ENCODE results near the gene NXPH4.
A peak's percentile ranks its signal among the peaks of the same experiment; 100 is the strongest.

NXPH4 gene

GRCh38 chr12:57170408-57170807 lies 46.2 kb upstream of the NXPH4 start:
- DNase-seq, result no peak
- Histone ChIP-seq H3K36me3 (no peaks in the 10 kb centered on the region; the same call in 1 of the 2 replicates), H3K27me3 (ENCODE audit: insufficient read depth, low read depth, severe bottlenecking) (no peaks in the 10 kb centered on the region), H3K27ac (no peak overlapping the region), H3K9me3 (ENCODE audit: severe bottlenecking) (no peaks in the 10 kb centered on the region), H3K4me3 (ENCODE audit: low read depth, low read length) (no peak overlapping the region)
- TF ChIP-seq CTCF (IDR thresholded peaks at IDR 0.05; ENCODE audit: low read depth, low read length), result no peak

GRCh38 chr12:57170927-57171326 lies 45.7 kb upstream of the NXPH4 start:
- Histone ChIP-seq H3K36me3 (no peaks in the 10 kb centered on the region; the same call in 1 of the 2 replicates), H3K27ac (no peak overlapping the region), H3K4me3 (ENCODE audit: low read depth, low read length) (no peak overlapping the region), H3K9me3 (ENCODE audit: severe bottlenecking) (no peaks in the 10 kb centered on the region), H3K27me3 (ENCODE audit: insufficient read depth, low read depth, severe bottlenecking) (no peaks in the 10 kb centered on the region)
- no peak for DNase-seq
- TF ChIP-seq CTCF (IDR thresholded peaks at IDR 0.05; ENCODE audit: low read depth, low read length), result no peak

DNA sequence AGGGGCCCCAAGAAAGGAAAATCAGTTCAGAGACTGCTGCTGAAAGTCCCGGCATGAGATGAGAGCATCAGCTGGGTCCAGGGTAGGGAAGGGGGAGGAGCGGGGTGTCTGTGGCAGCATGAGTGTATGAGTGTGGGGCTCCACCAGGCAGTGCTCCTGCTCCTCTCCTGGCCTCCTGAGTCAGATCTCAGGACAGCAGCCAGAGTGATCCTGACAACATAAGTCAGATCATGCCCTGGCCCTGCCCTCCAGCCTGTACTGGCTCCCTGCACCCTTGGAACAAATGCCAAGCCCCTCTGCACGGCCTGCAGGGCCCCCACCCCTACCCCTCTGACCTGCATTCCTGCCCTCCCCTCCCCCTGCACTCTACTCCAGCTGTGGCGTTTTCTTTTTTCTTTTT lies 44.9 kb upstream of the NXPH4 start:
- DNase-seq, result no peak
- no peaks in the 10 kb centered on the region for H3K9me3 ChIP-seq (ENCODE audit: severe bottlenecking)
- H3K27ac ChIP-seq, result no peak overlapping the region
- H3K36me3 ChIP-seq, result no peaks in the 10 kb centered on the region; the same call in 1 of the 2 replicates
- no peaks in the 10 kb centered on the region for H3K27me3 ChIP-seq (ENCODE audit: insufficient read depth, low read depth, severe bottlenecking)
- no peak overlapping the region for H3K4me3 ChIP-seq (ENCODE audit: low read depth, low read length)
- no peak for TF ChIP-seq CTCF (IDR thresholded peaks at IDR 0.05; ENCODE audit: low read depth, low read length)

DNA sequence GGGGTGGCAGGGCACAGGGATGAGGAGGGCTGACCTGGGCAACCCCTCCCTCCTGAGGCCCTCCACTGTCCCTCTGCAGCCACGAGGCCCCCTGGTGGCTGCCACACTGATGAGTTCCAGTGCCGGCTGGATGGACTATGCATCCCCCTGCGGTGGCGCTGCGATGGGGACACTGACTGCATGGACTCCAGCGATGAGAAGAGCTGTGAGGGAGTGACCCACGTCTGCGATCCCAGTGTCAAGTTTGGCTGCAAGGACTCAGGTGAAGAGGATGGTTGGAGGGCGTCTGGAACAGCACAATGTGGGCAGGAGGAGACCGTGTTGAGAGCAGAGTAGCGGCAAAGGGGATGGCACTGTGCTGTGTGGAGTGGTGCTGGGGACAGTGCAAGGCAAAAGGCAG lies 43.5 kb upstream of the NXPH4 start:
- H3K27me3 ChIP-seq (ENCODE audit: insufficient read depth, low read depth, severe bottlenecking), result no peaks in the 10 kb centered on the region
- H3K36me3 ChIP-seq, result no peaks in the 10 kb centered on the region; the same call in 1 of the 2 replicates
- H3K4me3 ChIP-seq (ENCODE audit: low read depth, low read length), result no peak overlapping the region
- peak; percentile 69 for DNase-seq
- TF ChIP-seq CTCF (IDR thresholded peaks at IDR 0.05; ENCODE audit: low read depth, low read length), result peak; percentile 91
- no peaks in the 10 kb centered on the region for H3K9me3 ChIP-seq (ENCODE audit: severe bottlenecking)
- H3K27ac ChIP-seq, result no peak overlapping the region

- no peak overlapping the region for H3K27ac ChIP-seq
- peaks cover 2% of the 10 kb centered on the region for H3K36me3 ChIP-seq
- no peak for DNase-seq
Observed at GRCh38 chr12:57173683-57174082, 42.9 kb upstream of the NXPH4 start.

More at GRCh38 chr12:57173683-57174082, 42.9 kb upstream of the NXPH4 start:
- H3K27me3 ChIP-seq (ENCODE audit: insufficient read depth, low read depth, severe bottlenecking), result no peaks in the 10 kb centered on the region
- no peaks in the 10 kb centered on the region for H3K9me3 ChIP-seq (ENCODE audit: severe bottlenecking)
- H3K4me3 ChIP-seq (ENCODE audit: low read depth, low read length), result no peak overlapping the region
- TF ChIP-seq CTCF (IDR thresholded peaks at IDR 0.05; ENCODE audit: low read depth, low read length), result no peak

All from WERI-Rb-1 (cell line).